Tibial nerve (tissue), 4 donors: ENCODE results near the gene SF1. TPM values are rescaled to one million over a fixed set of nuclear protein-coding genes. Genes with fewer than 3 reads are reported as not detected.

Experiments
- DNase-seq, 2 donors: peaks; one replicate each; pipeline ENCODE4 v3.0.0-alpha.2; 2019; ENCODE audit warnings: low spot score in 2 of 2
- H3K27ac ChIP-seq, 4 donors: fragments of 200-600 bp; sonication (generic) in 3 of 4; one replicate each; pipeline ENCODE4 v1.5.1; 2017 to 2019; ENCODE audit warnings: mild to moderate bottlenecking in 1 of 4
- H3K27me3 ChIP-seq, 2 donors: fragments of 200-600 bp; sonication (generic) in 1 of 2; one replicate each; pipeline versions ENCODE4 v1.5.1 to v1.6.0; 2017 to 2019
- H3K36me3 ChIP-seq, 3 donors: fragments of 200-600 bp; sonication (generic); one replicate each; pipeline ENCODE4 v1.5.1; 2018 to 2019
- H3K4me1 ChIP-seq, 4 donors: fragments of 200-600 bp; sonication (generic) in 3 of 4; one replicate each; pipeline ENCODE4 v1.5.1; 2017 to 2019
- H3K4me3 ChIP-seq, 4 donors: fragments of 200-600 bp; sonication (generic) in 3 of 4; one replicate each; pipeline ENCODE4 v1.5.1; 2017 to 2019; ENCODE audit warnings: mild to moderate bottlenecking in 1 of 4, moderate library complexity in 1 of 4
- H3K9me3 ChIP-seq, 4 donors: fragments of 200-600 bp; sonication (generic) in 3 of 4; one replicate each; pipeline ENCODE4 v1.5.1; 2017 to 2019
- CTCF ChIP-seq, 5 experiments: fragments of 200-600 bp in 3 of 5; fragments of 450-650 bp in 2 of 5; sonication (generic) in 3 of 5; IDR thresholded peaks; one replicate each; pipeline ENCODE4 v1.5.1; 2016 to 2019; ENCODE audit warnings: antibody characterized with exemption in 5 of 5, mild to moderate bottlenecking in 3 of 5, moderate library complexity in 2 of 5
- EP300 ChIP-seq, 2 donors: sonication (generic); formaldehyde crosslinking; IDR thresholded peaks; one replicate each; pipeline ENCODE4 v1.6.1; 2017; ENCODE audit warnings: antibody characterized with exemption in 2 of 2, mild to moderate bottlenecking in 1 of 2
- POLR2A ChIP-seq, 2 donors: fragments of 450-650 bp; IDR thresholded peaks; one replicate each; pipeline ENCODE4 v1.6.1; 2017; ENCODE audit warnings: antibody characterized with exemption in 2 of 2, mild to moderate bottlenecking in 2 of 2, moderate library complexity in 2 of 2
- whole genome bisulfite sequencing, 2 donors: methylation state at CpG; one replicate each; pipeline ENCODE4 v1.1.5; 2018; 5-methylcytosine and 5-hydroxymethylcytosine counted together
- total RNA-seq, 4 donors: library from RNA; depleted of rRNA; stranded (reverse); fragments of >200 nt; gene quantifications; one replicate each; pipeline ENCODE4 v1.1.0, GENCODE V29; 2016

SF1 gene
- 100 to 1,000 TPM; 368 to 416 (median 372) TPM for total RNA-seq

DNA sequence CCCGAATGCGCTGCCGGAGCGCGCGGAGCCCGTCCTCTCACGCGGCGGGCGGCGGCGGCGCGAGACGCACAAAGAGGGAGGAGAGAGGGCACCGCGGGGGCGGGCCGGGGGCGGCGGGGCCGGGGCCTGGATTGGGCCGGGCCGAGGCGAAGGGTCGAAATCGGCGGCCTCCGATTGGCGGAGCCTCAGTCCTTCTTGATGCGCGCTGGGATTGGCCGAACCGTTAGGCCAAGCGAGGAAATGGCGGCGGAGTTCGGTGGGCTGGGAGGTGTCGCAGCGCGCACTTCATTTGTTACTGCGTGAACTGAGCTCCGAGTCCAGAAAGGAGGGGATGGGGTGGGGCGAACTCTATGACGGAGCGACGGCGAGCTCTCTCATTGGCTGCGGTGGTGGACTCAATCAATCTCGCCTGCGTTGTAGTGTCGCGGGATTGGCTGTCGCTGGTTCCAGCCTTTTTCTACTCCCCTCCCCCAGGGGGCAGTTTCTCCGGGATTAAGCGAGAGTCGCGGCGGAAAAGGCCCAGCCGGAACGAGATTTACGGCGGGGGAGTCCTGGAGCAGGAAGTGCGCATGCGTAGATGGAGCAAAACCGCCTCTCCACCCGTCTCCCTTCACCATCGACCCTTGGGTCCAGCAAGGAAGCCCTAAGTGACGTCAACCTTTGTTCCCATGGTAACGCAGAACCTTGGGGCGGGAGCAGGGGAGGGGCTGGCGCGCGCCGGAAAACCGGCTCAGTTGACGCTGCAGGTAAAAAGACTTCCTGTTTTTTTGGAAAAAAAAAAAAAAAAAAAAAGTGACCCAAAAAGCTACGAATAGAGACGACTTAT lies at the start of gene SF1:
SF1 (minus strand) TSS at position 70 of the 826 bp plus-strand sequence. CDS start 150 bp downstream, outside the sequence.
- WGBS, 2 donors: 1% methylated on average over 31 to 38 of the region's 80 CpGs
- Histone ChIP-seq H3K27me3 (no peaks in the 10 kb centered on the region), H3K9me3 (no peaks in the 10 kb centered on the region), H3K4me1 (peaks cover 3 to 45% (median 31%) of the 10 kb centered on the region in 4 donors), H3K36me3 (peaks cover 0 to 36% (median 21%) of the 10 kb centered on the region in 3 donors), H3K4me3 (peak within 1 kb of the TSS; percentile 79 to 100 (median 98)), H3K27ac (peak within 1 kb of the TSS; percentile 100)
- peak; percentile 96 to 98 for DNase-seq
- peak; percentile 85 to 96 for TF ChIP-seq POLR2A (IDR thresholded peaks at IDR 0.05)
- peak in 4 of 5 experiments; percentile 12 to 38 (median 31) for TF ChIP-seq CTCF (IDR thresholded peaks at IDR 0.05)
- TF ChIP-seq EP300 (IDR thresholded peaks at IDR 0.05): peak; percentile 90 to 99

- WGBS, 2 donors: 91 to 94% methylated on average over 15 to 18 of the region's 22 CpGs
- DNase-seq: no peak
- Histone ChIP-seq H3K9me3 (no peaks in the 10 kb centered on the region), H3K27me3 (no peaks in the 10 kb centered on the region), H3K36me3 (no peaks in the 10 kb centered on the region), H3K4me1 (no peaks in the 10 kb centered on the region), H3K4me3 (no peak overlapping the region), H3K27ac (no peak overlapping the region)
- TF ChIP-seq EP300 (IDR thresholded peaks at IDR 0.05) (no peak), POLR2A (IDR thresholded peaks at IDR 0.05) (no peak), CTCF (IDR thresholded peaks at IDR 0.05) (no peak)
Measured at GRCh38 chr11:64827451-64827839, 49.1 kb upstream of the SF1 start.

DNA sequence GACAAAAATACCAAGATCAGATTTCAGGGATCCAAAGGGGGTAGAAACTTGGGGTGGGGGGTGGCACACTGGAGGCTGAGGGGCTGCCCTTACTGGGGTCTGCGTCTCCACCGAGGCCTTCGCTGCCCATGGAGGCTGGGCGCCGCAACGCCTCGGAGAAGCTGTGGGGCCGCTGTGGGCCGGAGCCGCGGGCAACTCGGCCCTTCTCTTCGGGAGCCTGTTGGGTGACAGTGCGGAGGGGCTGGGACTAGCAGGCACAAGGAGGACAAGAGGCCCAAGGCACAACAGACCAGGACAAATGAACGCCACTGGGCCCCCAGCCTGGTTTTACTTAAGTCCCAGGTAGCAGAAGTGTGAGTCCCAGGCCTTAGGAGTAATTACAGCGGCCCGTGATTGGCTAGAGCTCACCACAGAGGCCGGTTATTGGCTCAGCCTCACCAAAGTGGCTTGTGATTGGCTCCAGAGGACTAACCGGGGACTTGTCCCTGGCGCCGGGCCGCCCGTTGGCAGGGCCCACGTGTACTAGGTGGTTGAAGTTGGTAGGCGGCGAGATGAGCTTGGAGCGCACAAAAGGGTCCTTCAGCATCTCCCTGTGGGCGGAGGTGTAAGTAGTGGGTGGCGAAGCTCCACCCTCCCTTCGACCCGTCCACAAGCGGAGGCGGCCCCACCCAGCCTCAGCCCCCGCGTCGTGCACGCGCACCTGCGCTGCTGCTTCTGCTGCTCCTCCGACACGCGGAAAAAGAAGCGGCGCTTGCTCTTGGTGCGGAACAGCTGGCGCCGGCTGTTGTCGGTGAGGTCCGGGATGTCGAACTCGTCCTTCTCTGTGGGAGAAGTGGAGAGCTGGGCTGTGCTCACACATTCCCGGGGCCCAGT lies 48.5 kb upstream of the SF1 start:
- Histone ChIP-seq H3K4me3 (no peak overlapping the region), H3K27ac (no peak overlapping the region), H3K36me3 (no peaks in the 10 kb centered on the region), H3K9me3 (no peaks in the 10 kb centered on the region), H3K27me3 (no peaks in the 10 kb centered on the region), H3K4me1 (no peaks in the 10 kb centered on the region)
- WGBS, 2 donors: 87 to 90% methylated on average over 52 of the region's 52 CpGs
- no peak for TF ChIP-seq POLR2A (IDR thresholded peaks at IDR 0.05)
- no peak for TF ChIP-seq EP300 (IDR thresholded peaks at IDR 0.05)
- no peak for TF ChIP-seq CTCF (IDR thresholded peaks at IDR 0.05)
- DNase-seq: no peak

DNA sequence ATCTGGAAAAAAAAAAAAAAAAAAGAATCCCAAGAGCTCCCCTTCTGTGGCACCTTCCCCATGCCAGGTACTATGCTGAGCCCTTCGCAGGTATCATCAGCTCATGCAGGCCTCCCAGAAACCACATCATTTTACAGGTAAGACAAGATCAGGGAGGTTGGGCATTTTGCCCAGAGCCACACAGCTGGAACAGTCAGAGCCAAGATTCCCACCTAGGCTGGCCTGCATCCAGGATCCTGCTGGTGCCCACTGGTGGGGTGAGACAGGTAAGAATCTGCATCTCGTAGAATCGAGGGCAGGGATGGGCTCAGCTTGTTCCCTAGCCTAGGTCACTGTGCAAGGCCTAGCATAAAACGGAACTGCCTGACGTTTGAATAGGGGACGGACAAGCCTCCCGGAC lies 47.7 kb upstream of the SF1 start:
- no peak for DNase-seq
- whole genome bisulfite sequencing, 2 donors: 88 to 94% methylated on average over 6 to 7 of the region's 7 CpGs
- Histone ChIP-seq H3K9me3 (no peaks in the 10 kb centered on the region), H3K4me3 (no peak overlapping the region), H3K27ac (no peak overlapping the region), H3K27me3 (no peaks in the 10 kb centered on the region), H3K36me3 (no peaks in the 10 kb centered on the region), H3K4me1 (no peaks in the 10 kb centered on the region)
- TF ChIP-seq EP300 (IDR thresholded peaks at IDR 0.05): no peak
- no peak for TF ChIP-seq CTCF (IDR thresholded peaks at IDR 0.05)
- no peak for TF ChIP-seq POLR2A (IDR thresholded peaks at IDR 0.05)
